22Rv1 (cell line): Measurements from ENCODE around the gene RAD51B.

Experiments used
- ZFX ChIP-seq: fragments of 450-650 bp; IDR thresholded peaks from 2 replicates; pipeline ENCODE4 v1.6.1; 2017; ENCODE audit warnings: antibody characterized with exemption, borderline replicate concordance
- TF ChIP-seq, protein P1 (sequence below): fragments of 450-650 bp; IDR thresholded peaks from 2 replicates; pipeline ENCODE4 v1.5.1; 2017; ENCODE audit warnings: mild to moderate bottlenecking

DNA sequence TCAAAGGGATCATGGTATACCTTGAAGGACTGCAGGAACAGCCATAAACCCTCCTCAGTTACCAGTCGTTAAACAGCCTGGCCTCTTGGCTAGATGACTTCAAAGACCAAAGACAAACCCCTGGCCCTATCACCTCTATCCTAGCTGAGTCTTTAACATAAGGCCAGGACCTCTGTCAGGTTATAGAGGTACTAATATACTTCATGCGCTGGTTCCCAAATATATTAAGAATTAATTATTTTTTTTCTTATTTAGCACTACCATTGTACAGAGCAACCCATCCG lies 459.8 kb downstream of the RAD51B start:
- TF ChIP-seq, protein P1, sequence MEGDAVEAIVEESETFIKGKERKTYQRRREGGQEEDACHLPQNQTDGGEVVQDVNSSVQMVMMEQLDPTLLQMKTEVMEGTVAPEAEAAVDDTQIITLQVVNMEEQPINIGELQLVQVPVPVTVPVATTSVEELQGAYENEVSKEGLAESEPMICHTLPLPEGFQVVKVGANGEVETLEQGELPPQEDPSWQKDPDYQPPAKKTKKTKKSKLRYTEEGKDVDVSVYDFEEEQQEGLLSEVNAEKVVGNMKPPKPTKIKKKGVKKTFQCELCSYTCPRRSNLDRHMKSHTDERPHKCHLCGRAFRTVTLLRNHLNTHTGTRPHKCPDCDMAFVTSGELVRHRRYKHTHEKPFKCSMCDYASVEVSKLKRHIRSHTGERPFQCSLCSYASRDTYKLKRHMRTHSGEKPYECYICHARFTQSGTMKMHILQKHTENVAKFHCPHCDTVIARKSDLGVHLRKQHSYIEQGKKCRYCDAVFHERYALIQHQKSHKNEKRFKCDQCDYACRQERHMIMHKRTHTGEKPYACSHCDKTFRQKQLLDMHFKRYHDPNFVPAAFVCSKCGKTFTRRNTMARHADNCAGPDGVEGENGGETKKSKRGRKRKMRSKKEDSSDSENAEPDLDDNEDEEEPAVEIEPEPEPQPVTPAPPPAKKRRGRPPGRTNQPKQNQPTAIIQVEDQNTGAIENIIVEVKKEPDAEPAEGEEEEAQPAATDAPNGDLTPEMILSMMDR, result no peak
- no peak for TF ChIP-seq ZFX
